Measurements from ENCODE around the gene MOV10L1. TPM values are rescaled to one million over a fixed set of nuclear protein-coding genes. Genes with fewer than 3 reads are reported as not detected.
A peak's percentile ranks its signal among the peaks of the same experiment; 100 is the strongest.

Gene MOV10L1
- total and polyA plus RNA-seq, 2 donors (not counting 3 experiments of a cell fraction or from before 2014, with no cell fraction given): 27.6 to 37.6 TPM

GRCh38 chr22:50118557-50119168 lies 28.9 kb downstream of the MOV10L1 start:
- peak overlapping the region; percentile 37 for H3K4me2 ChIP-seq (ENCODE audit: insufficient read depth, low read length)
- no peak overlapping the region for H3K4me3 ChIP-seq (replicated peaks in 1 of 3; ENCODE audit: insufficient read depth in 1 of 3, low read depth in 1 of 3, low read length in 3 of 3)
- no peaks in the 10 kb centered on the region for H3K27me3 ChIP-seq (ENCODE audit: control insufficient read depth in 2 of 2, insufficient read depth in 2 of 2, low read length in 2 of 2)
- H3K79me2 ChIP-seq (ENCODE audit: control insufficient read depth, insufficient read depth, low read length): peaks cover 31% of the 10 kb centered on the region
- peak; percentile 83 for TF ChIP-seq POLR2AphosphoS5 (IDR thresholded peaks at IDR 0.05; ENCODE audit: insufficient read depth, low read depth, low read length)
- peak; percentile 77 for TF ChIP-seq JUN (IDR thresholded peaks at IDR 0.05; ENCODE audit: borderline replicate concordance, insufficient read depth, insufficient read length, low read depth)
- TF ChIP-seq MYC (IDR thresholded peaks at IDR 0.05; ENCODE audit: low read depth, low read length): no peak
- peak; percentile 58 for TF ChIP-seq FOS (IDR thresholded peaks at IDR 0.05; ENCODE audit: borderline replicate concordance, insufficient read depth, low read length)
- no peak for TF ChIP-seq EZH2 (IDR thresholded peaks at IDR 0.05; ENCODE audit: borderline replicate concordance, low read depth, low read length, severe bottlenecking)
- peak; percentile 75 for TF ChIP-seq POLR2A (IDR thresholded peaks at IDR 0.05; ENCODE audit: low read depth, low read length)
- TF ChIP-seq GATA2 (IDR thresholded peaks at IDR 0.05; ENCODE audit: insufficient read depth, insufficient read length, low read depth, low read length): peak; percentile 81
- peak; percentile 87 for TF ChIP-seq MAX (IDR thresholded peaks at IDR 0.05; ENCODE audit: insufficient read depth, insufficient read length)
- TF ChIP-seq CTCF (IDR thresholded peaks at IDR 0.05; ENCODE audit: extremely low read depth in 1 of 2, insufficient read depth in 1 of 2, low read depth in 1 of 2, low read length in 2 of 2): no peak
- FAIRE-seq: peak; percentile 99
- intact Hi-C loops (cut with micrococcal nuclease) (no loop called here), dilution Hi-C loops (cut with MboI; ENCODE audit: extremely low pct_ligation_motif_present, low sequenced_read_pairs) (no loop called here)
- peak overlapping the region; percentile 93 for H3K27ac ChIP-seq (ENCODE audit: insufficient read depth, low read depth, low read length)
- no peaks in the 10 kb centered on the region for H4K20me1 ChIP-seq (replicated peaks; ENCODE audit: control insufficient read depth, extremely low read depth, insufficient read depth, low read length)
- H3K9me1 ChIP-seq (replicated peaks; ENCODE audit: control insufficient read depth, extremely low read depth, insufficient read depth, low read length): no peaks in the 10 kb centered on the region
- H3K9me3 ChIP-seq (replicated peaks; ENCODE audit: control insufficient read depth, insufficient read depth, low read length): no peaks in the 10 kb centered on the region
- ChIA-PET POLR2A (interaction anchor here (1.0 kb wide), 1 partner anchor 14 kb away, joined by 4 read pairs; no protein-coding TSS in a partner anchor), CTCF (interaction anchor here (1.2 to 2.5 kb wide), 6 partner anchors 9 to 88 kb away, joined by 3 to 10 read pairs (median 4); no protein-coding TSS in a partner anchor)
- DNase-seq (ENCODE audit: low read depth, low spot score): peak; percentile 98
- BruUV-seq (replicated peaks): no TSS peak
- H3K4me1 ChIP-seq (ENCODE audit: control insufficient read depth, extremely low read depth, insufficient read depth, low read length): peaks cover 57% of the 10 kb centered on the region
- peak overlapping the region; percentile 70 for H3K9ac ChIP-seq (replicated peaks; ENCODE audit: extremely low read depth, insufficient read depth, low read length)
- H3K36me3 ChIP-seq (ENCODE audit: control insufficient read depth in 2 of 2, extremely low read depth in 1 of 2, insufficient read depth in 2 of 2, low read length in 2 of 2): peaks cover 3 to 9% of the 10 kb centered on the region in 2 experiments
- no peak overlapping the region for H2AFZ ChIP-seq (ENCODE audit: low read depth, low read length)

All from endothelial cell of umbilical vein (primary cell).